Neural progenitor cell (in vitro differentiated cells): ENCODE data around the gene ANKS1B. TPM values are rescaled to one million over a fixed set of nuclear protein-coding genes. Genes with fewer than 3 reads are reported as not detected.

Source experiments
- DNase-seq: peaks from one replicate; pipeline ENCODE4 v3.0.0-alpha.2; 2016; ENCODE audit warnings: low spot score
- H2AFZ ChIP-seq: fragments of 200-600 bp; sonication (generic); replicated peaks from 2 replicates; pipeline ENCODE4 v1.6.1; 2016; ENCODE audit warnings: antibody characterized with exemption
- H3F3A ChIP-seq: fragments of 200-600 bp; sonication (generic); 2 replicates; pipeline ENCODE4 v1.6.1; 2016; ENCODE audit warnings: antibody characterized with exemption, low read depth
- H3K27ac ChIP-seq: fragments of 200-600 bp; sonication (generic); 2 replicates; pipeline ENCODE4 v1.5.1; 2016; ENCODE audit warnings: mild to moderate bottlenecking
- H3K27me3 ChIP-seq: fragments of 200-600 bp; sonication (generic); 2 replicates; pipeline ENCODE4 v1.6.1; 2016; ENCODE audit warnings: mild to moderate bottlenecking, moderate library complexity
- H3K36me3 ChIP-seq: fragments of 200-600 bp; sonication (generic); 2 replicates; pipeline ENCODE4 v1.5.1; 2016
- H3K4me1 ChIP-seq: fragments of 200-600 bp; sonication (generic); 2 replicates; pipeline ENCODE4 v1.6.1; 2016; ENCODE audit warnings: mixed run types
- H3K4me2 ChIP-seq: fragments of 200-600 bp; sonication (generic); 2 replicates; pipeline ENCODE4 v1.6.1; 2016
- H3K4me3 ChIP-seq: fragments of 200-600 bp; sonication (generic); 2 replicates; pipeline ENCODE4 v1.5.1; 2016
- H3K79me2 ChIP-seq: fragments of 200-600 bp; sonication (generic); 2 replicates; pipeline ENCODE4 v1.6.1; 2016; ENCODE audit warnings: low read depth
- H3K9ac ChIP-seq: fragments of 200-600 bp; sonication (generic); 2 replicates; pipeline ENCODE4 v1.6.1; 2016
- H3K9me3 ChIP-seq: fragments of 200-600 bp; sonication (generic); 2 replicates; pipeline ENCODE4 v1.5.1; 2016; ENCODE audit warnings: low read depth
- H4K20me1 ChIP-seq: fragments of 200-600 bp; sonication (generic); 2 replicates; pipeline ENCODE4 v1.6.1; 2016; ENCODE audit warnings: low read depth
- H3K27ac Mint-ChIP-seq: 3 replicates; pipeline ENCODE4 v1.8.0; 2021; ENCODE audit warnings: mixed read lengths
- H3K27me3 Mint-ChIP-seq: 2 replicates; pipeline ENCODE4 v1.8.0; 2022; ENCODE audit warnings: low read depth, mild to moderate bottlenecking, inconsistent platforms, moderate library complexity, mixed read lengths; ENCODE audit not compliant: insufficient read depth
- H3K36me3 Mint-ChIP-seq: 3 replicates; pipeline ENCODE4 v1.8.0; 2021; ENCODE audit warnings: mixed read lengths
- H3K4me1 Mint-ChIP-seq: 3 replicates; pipeline ENCODE4 v1.8.0; 2021; ENCODE audit warnings: mixed read lengths
- H3K4me3 Mint-ChIP-seq: 3 replicates; pipeline ENCODE4 v1.8.0; 2021; ENCODE audit warnings: mild to moderate bottlenecking, moderate library complexity, mixed read lengths
- H3K9me3 Mint-ChIP-seq: 3 replicates; pipeline ENCODE4 v1.8.0; 2020; ENCODE audit warnings: mixed read lengths
- EZH2 ChIP-seq: fragments of 200-600 bp; sonication (generic); IDR thresholded peaks from 2 replicates; pipeline ENCODE4 v1.6.1; 2017; ENCODE audit warnings: antibody characterized with exemption, mild to moderate bottlenecking, moderate library complexity
- EZH2phosphoT487 ChIP-seq: fragments of 200-600 bp; sonication (generic); IDR thresholded peaks from 2 replicates; pipeline ENCODE4 v1.6.1; 2017; ENCODE audit warnings: antibody characterized with exemption
- total RNA-seq: library from RNA; depleted of rRNA; stranded (reverse); fragments of >200 nt; gene quantifications from 2 replicates; pipeline ENCODE4 v1.2.3, GENCODE V29; 2015; ENCODE audit warnings: low replicate concordance
- TF ChIP-seq, protein P1 (sequence below): fragments of 200-600 bp; sonication (generic); IDR thresholded peaks from 2 replicates; pipeline ENCODE4 v1.5.1; 2017; ENCODE audit warnings: antibody characterized with exemption, mild to moderate bottlenecking

Gene ANKS1B
- total RNA-seq, 1 donor from 2014 or later = 7.9 TPM

DNA sequence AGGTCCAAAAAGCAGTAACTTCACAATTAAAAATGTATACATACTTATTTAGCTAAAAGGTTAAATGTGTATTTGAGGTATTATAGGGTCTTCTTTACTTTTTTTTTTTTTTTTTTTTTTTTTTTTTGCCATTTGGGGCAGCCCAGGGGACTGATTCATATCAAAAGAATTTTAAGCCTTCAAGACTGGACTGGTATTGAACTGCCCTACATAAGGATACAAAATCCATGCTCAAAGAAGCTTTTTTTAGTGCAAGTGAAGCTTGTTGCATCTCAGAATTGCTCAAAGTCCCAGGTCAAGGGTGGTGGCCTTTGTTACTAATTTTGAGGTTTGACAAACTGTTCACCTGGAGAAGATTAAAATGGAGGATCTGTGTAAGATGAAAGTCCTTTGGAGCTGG, 1215.7 kb downstream of the ANKS1B start:
- Mint-ChIP-seq H3K27me3 (peaks cover 2% of the 10 kb centered on the region), H3K4me1 (no peaks in the 10 kb centered on the region), H3K27ac (no peak overlapping the region), H3K4me3 (no peak overlapping the region), H3K9me3 (no peaks in the 10 kb centered on the region), H3K36me3 (peaks cover 5% of the 10 kb centered on the region)
- Histone ChIP-seq H3F3A (no peaks in the 10 kb centered on the region), H3K27ac (no peak overlapping the region), H2AFZ (no peak overlapping the region), H3K4me2 (no peak overlapping the region), H3K4me1 (peaks cover 4% of the 10 kb centered on the region), H4K20me1 (no peaks in the 10 kb centered on the region), H3K9ac (no peak overlapping the region), H3K4me3 (no peak overlapping the region), H3K9me3 (no peaks in the 10 kb centered on the region), H3K36me3 (no peaks in the 10 kb centered on the region), H3K79me2 (no peaks in the 10 kb centered on the region), H3K27me3 (no peaks in the 10 kb centered on the region)
- no peak for DNase-seq
- TF ChIP-seq EZH2 = no peak
- TF ChIP-seq, protein P1, sequence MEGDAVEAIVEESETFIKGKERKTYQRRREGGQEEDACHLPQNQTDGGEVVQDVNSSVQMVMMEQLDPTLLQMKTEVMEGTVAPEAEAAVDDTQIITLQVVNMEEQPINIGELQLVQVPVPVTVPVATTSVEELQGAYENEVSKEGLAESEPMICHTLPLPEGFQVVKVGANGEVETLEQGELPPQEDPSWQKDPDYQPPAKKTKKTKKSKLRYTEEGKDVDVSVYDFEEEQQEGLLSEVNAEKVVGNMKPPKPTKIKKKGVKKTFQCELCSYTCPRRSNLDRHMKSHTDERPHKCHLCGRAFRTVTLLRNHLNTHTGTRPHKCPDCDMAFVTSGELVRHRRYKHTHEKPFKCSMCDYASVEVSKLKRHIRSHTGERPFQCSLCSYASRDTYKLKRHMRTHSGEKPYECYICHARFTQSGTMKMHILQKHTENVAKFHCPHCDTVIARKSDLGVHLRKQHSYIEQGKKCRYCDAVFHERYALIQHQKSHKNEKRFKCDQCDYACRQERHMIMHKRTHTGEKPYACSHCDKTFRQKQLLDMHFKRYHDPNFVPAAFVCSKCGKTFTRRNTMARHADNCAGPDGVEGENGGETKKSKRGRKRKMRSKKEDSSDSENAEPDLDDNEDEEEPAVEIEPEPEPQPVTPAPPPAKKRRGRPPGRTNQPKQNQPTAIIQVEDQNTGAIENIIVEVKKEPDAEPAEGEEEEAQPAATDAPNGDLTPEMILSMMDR = no peak

DNA sequence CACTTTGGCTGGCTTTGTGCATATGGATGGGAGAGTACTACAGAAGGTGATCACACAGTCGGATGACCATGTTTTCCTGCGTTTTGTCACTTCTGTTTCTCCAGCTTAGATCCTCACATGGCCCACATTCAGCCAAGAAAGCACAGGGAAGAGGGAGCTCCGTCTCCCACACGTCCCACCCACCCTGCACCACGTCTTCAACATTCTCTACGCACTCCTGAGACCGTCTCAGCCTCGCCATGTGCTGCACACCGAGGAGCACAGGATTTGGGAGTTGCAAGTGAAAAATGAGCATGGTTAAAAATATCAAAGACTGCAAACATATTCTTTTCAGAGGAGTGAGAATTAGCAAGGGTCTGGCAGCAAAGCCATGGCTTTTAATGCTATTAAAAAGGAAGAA, 1217.5 kb downstream of the ANKS1B start:
- Mint-ChIP-seq H3K4me3 (no peak overlapping the region), H3K9me3 (no peaks in the 10 kb centered on the region), H3K27ac (no peak overlapping the region), H3K27me3 (peaks cover 4% of the 10 kb centered on the region), H3K4me1 (no peaks in the 10 kb centered on the region), H3K36me3 (peaks cover 3% of the 10 kb centered on the region)
- no peaks in the 10 kb centered on the region for H4K20me1 ChIP-seq
- H3K4me1 ChIP-seq = peaks cover 4% of the 10 kb centered on the region
- no peaks in the 10 kb centered on the region for H3K79me2 ChIP-seq
- DNase-seq = no peak
- no peaks in the 10 kb centered on the region for H3F3A ChIP-seq
- H3K27me3 ChIP-seq = no peaks in the 10 kb centered on the region
- H3K9ac ChIP-seq = no peak overlapping the region
- H3K4me3 ChIP-seq = no peak overlapping the region
- no peak overlapping the region for H2AFZ ChIP-seq
- H3K9me3 ChIP-seq = no peaks in the 10 kb centered on the region
- no peaks in the 10 kb centered on the region for H3K36me3 ChIP-seq
- H3K4me2 ChIP-seq = no peak overlapping the region
- H3K27ac ChIP-seq = no peak overlapping the region
- TF ChIP-seq, protein P1 = no peak

DNA sequence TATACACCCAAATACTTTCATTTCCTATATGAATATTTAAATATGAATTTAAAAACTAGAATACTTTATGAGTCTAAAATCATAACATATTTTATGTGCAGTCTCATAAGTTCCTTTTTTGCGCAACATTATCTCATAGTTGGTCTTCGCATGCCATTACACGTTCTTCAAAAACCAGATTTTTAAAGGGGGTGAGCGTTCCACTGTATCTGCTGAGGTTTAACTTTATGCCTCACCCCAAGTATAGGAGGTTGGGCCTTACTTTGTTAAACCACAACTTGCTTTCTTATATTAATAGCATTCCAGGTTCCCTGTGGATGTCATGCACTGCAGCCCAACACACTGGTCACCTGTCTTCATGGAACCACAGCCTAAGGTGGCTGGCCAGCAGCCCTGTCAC, 1221.1 kb downstream of the ANKS1B start:
- no peak overlapping the region for H3K4me3 Mint-ChIP-seq
- H3K36me3 ChIP-seq = no peaks in the 10 kb centered on the region
- peaks cover 7% of the 10 kb centered on the region for H3K27me3 Mint-ChIP-seq
- H3K9me3 ChIP-seq = no peaks in the 10 kb centered on the region
- H2AFZ ChIP-seq = no peak overlapping the region
- no peak overlapping the region for H3K9ac ChIP-seq
- peaks cover 4% of the 10 kb centered on the region for H3K4me1 ChIP-seq
- H3K4me1 Mint-ChIP-seq = no peaks in the 10 kb centered on the region
- H3K27me3 ChIP-seq = no peaks in the 10 kb centered on the region
- TF ChIP-seq, protein P1 = no peak
- no peak for TF ChIP-seq EZH2phosphoT487
- no peak for TF ChIP-seq EZH2
- H3K27ac Mint-ChIP-seq = no peak overlapping the region
- H3F3A ChIP-seq = no peaks in the 10 kb centered on the region
- no peak for DNase-seq
- no peak overlapping the region for H3K4me3 ChIP-seq
- no peaks in the 10 kb centered on the region for H3K9me3 Mint-ChIP-seq
- H3K79me2 ChIP-seq = no peaks in the 10 kb centered on the region
- H3K27ac ChIP-seq = no peak overlapping the region
- no peak overlapping the region for H3K4me2 ChIP-seq
- no peaks in the 10 kb centered on the region for H3K36me3 Mint-ChIP-seq
- H4K20me1 ChIP-seq = no peaks in the 10 kb centered on the region

DNA sequence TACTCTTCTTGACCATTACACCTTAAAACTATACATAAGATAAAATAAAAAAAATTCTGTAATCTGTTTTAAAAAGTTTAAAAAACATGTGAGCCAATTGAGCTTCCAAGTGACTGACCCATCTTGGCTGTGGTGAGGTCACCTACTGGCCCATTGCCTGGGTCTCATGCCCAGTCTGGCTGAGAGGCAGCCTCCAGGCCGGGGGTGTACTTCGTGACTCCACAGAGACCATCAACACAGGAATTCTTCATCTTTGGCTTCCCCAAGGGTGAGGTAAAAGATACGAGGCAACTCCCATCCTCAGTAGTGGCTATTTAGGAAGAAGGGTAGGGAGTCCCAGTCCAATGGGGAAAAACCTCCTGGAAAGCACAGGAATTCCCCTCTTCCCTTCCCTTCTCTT, 1226.4 kb downstream of the ANKS1B start:
- Histone ChIP-seq H3K9ac (no peak overlapping the region), H3K36me3 (no peaks in the 10 kb centered on the region)

More for the DNA sequence above, 1226.4 kb downstream of the ANKS1B start:
- Histone ChIP-seq H4K20me1 (no peaks in the 10 kb centered on the region), H2AFZ (no peak overlapping the region), H3K4me3 (no peak overlapping the region), H3K79me2 (no peaks in the 10 kb centered on the region), H3K4me1 (peaks cover 4% of the 10 kb centered on the region), H3K27me3 (no peaks in the 10 kb centered on the region), H3K27ac (no peak overlapping the region), H3K4me2 (no peak overlapping the region), H3K9me3 (no peaks in the 10 kb centered on the region), H3F3A (no peaks in the 10 kb centered on the region)
- Mint-ChIP-seq H3K27ac (no peak overlapping the region), H3K27me3 (peaks cover 15% of the 10 kb centered on the region), H3K4me1 (peaks cover 14% of the 10 kb centered on the region), H3K36me3 (peaks cover 2% of the 10 kb centered on the region), H3K4me3 (no peak overlapping the region), H3K9me3 (peaks cover 6% of the 10 kb centered on the region)
- no peak for DNase-seq
- TF ChIP-seq EZH2 (no peak), EZH2phosphoT487 (no peak)
- TF ChIP-seq, protein P1 = no peak
